Left ventricle myocardium inferior (tissue), 1 donor: ENCODE results near the gene ZNF777. TPM values are rescaled to one million over a fixed set of nuclear protein-coding genes. Genes with fewer than 3 reads are reported as not detected.
"Not testable (repeated sequence)": the region's sequence is repeated elsewhere in the genome, so short reads cannot be mapped to it uniquely, and the experiment has no call there.

Experiments used
- DNase-seq: peaks from one replicate; pipeline ENCODE4 v3.0.0-alpha.2; 2020
- H3K27ac ChIP-seq: fragments of 200-600 bp; replicated peaks from 2 replicates; pipeline ENCODE4 v1.8.0; 2021
- H3K27me3 ChIP-seq: fragments of 200-600 bp; 2 replicates; pipeline ENCODE4 v1.8.0; 2021; ENCODE audit warnings: low read depth
- H3K36me3 ChIP-seq: fragments of 200-600 bp; 2 replicates; pipeline ENCODE4 v1.8.0; 2021
- H3K4me1 ChIP-seq: fragments of 200-600 bp; 2 replicates; pipeline ENCODE4 v1.8.0; 2021
- H3K4me3 ChIP-seq: fragments of 200-600 bp; 2 replicates; pipeline ENCODE4 v1.8.0; 2021; ENCODE audit warnings: mild to moderate bottlenecking, moderate library complexity
- H3K9me3 ChIP-seq: fragments of 200-600 bp; replicated peaks from 2 replicates; pipeline ENCODE4 v1.8.0; 2021
- intact Hi-C: fragments of 100-400 bp; cut with micrococcal nuclease; formaldehyde crosslinking; loops from one replicate; pipeline ENCODE4 v1.11.0; 2022
- total RNA-seq: library from RNA; stranded (reverse); fragmentation: NEBNext Ultra II Directional; extraction: Animal tissue kit (Norgen Biotek cat#: 25700); gene quantifications from one replicate; pipeline ENCODE4 v1.2.1, GENCODE V29; 2021
- TF ChIP-seq, protein P1 (sequence below): fragments of 200-600 bp; IDR thresholded peaks from 2 replicates; pipeline ENCODE4 v1.8.0; 2021; ENCODE audit warnings: antibody characterized with exemption, mild to moderate bottlenecking, borderline replicate concordance
- donor health status: DM: no; HTN: yes; CAD: no; lungs with severe emphysema.

ZNF777 gene
- total RNA-seq, 1 donor from 2014 or later = 7.2 TPM

DNA sequence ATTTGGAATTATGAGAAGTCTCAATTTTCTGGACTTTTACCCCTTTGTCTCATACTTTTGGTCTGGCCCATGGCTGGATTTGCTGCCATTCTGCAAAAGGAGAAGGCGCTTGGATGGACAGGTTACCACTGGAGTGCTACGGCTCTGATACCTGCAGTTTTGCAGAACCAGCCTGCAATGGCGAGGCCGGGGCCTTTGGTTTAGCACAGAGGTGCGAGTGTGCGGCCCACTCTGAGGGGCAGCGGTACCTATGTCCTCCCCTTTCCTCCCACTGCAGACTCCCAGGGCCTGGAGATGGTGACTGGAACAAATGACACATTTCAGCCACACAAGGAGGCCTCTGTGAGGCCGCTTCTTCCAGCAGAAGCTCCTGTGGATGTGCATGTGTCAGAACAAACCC is 11.9 kb downstream of the ZNF777 start:
- intact Hi-C loops = no loop called here
- DNase-seq = no peak
- TF ChIP-seq, protein P1, sequence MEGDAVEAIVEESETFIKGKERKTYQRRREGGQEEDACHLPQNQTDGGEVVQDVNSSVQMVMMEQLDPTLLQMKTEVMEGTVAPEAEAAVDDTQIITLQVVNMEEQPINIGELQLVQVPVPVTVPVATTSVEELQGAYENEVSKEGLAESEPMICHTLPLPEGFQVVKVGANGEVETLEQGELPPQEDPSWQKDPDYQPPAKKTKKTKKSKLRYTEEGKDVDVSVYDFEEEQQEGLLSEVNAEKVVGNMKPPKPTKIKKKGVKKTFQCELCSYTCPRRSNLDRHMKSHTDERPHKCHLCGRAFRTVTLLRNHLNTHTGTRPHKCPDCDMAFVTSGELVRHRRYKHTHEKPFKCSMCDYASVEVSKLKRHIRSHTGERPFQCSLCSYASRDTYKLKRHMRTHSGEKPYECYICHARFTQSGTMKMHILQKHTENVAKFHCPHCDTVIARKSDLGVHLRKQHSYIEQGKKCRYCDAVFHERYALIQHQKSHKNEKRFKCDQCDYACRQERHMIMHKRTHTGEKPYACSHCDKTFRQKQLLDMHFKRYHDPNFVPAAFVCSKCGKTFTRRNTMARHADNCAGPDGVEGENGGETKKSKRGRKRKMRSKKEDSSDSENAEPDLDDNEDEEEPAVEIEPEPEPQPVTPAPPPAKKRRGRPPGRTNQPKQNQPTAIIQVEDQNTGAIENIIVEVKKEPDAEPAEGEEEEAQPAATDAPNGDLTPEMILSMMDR = no peak

DNA sequence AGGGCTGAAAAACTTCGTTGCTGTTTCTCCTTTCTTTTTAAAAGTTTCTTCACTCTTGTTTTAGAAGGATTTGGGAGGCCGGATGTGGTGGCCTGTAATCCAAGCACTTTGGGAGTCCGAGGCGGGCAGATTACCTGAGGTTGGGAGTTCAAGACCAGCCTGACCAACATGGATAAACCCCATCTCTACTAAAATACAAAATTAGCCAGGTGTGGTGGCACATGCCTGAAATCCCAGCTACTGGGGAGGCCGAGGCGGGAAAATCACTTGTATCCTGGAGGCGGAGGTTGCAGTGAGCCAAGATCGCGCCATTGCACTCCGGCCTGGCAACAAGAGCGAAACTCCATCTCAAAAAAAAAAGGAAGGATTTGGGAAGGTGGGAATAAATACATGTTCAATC is 14.8 kb downstream of the ZNF777 start:
- intact Hi-C loops = not testable (repeated sequence)
- peaks cover 78% of the 10 kb centered on the region for H3K36me3 ChIP-seq

More for the DNA sequence above, 11.9 kb downstream of the ZNF777 start:
- Histone ChIP-seq H3K4me1 (no peaks in the 10 kb centered on the region), H3K27me3 (no peaks in the 10 kb centered on the region), H3K4me3 (no peak overlapping the region), H3K9me3 (no peaks in the 10 kb centered on the region), H3K36me3 (peaks cover 90% of the 10 kb centered on the region), H3K27ac (no peak overlapping the region)

DNA sequence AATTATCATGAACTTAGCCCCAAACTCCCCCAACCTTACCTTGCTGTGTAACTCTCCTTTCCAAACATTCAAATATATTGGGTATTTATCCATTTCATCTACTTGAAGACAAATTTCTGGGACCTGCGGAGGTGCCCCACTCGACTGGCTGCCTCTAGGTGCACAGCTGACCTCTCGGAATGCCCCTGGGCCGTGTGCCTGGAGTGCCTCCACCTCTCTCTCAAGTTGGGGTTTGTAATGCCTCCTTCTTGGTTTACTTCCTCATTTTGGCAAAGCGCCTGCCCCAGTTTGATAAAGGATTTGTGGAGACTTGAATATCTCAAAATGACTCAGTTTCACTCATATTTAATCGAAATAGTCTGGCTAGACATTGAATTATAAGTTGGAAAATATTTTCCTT is 16.6 kb downstream of the ZNF777 start:
- Histone ChIP-seq H3K4me3 (no peak overlapping the region), H3K27ac (no peak overlapping the region), H3K4me1 (no peaks in the 10 kb centered on the region), H3K36me3 (peaks cover 60% of the 10 kb centered on the region), H3K27me3 (no peaks in the 10 kb centered on the region), H3K9me3 (no peaks in the 10 kb centered on the region)
- DNase-seq = no peak
- intact Hi-C loops = no loop called here
- TF ChIP-seq, protein P1 = no peak

More for the DNA sequence above, 14.8 kb downstream of the ZNF777 start:
- H3K27ac ChIP-seq, DNase-seq, H3K4me1 ChIP-seq, H3K9me3 ChIP-seq, H3K27me3 ChIP-seq, H3K4me3 ChIP-seq: not testable (repeated sequence)

DNA sequence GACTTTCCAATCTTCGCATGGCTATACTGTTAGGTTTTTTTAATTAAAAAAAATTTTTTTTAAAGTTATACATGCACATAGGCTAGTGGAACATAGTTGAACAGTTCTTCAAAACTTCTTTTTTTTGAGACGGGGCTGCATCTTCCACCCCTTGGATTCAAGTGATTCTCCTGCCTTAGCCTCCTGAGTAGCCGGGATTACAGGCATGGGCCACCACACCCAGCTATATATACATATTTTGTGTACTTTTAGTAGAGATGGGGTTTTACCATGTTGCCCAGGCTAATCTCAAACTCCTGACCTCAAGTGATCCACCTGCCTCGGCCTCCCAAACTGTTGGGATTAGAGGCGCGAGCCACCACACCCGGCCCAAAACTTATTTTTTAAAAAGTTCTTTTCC is 17.3 kb downstream of the ZNF777 start:
- Histone ChIP-seq H3K27me3 (no peaks in the 10 kb centered on the region), H3K4me3 (no peak overlapping the region), H3K27ac (no peak overlapping the region), H3K9me3 (no peaks in the 10 kb centered on the region), H3K4me1 (no peaks in the 10 kb centered on the region), H3K36me3 (peaks cover 53% of the 10 kb centered on the region)
- DNase-seq = no peak
- intact Hi-C loops = no loop called here
- TF ChIP-seq, protein P1 = no peak

DNA sequence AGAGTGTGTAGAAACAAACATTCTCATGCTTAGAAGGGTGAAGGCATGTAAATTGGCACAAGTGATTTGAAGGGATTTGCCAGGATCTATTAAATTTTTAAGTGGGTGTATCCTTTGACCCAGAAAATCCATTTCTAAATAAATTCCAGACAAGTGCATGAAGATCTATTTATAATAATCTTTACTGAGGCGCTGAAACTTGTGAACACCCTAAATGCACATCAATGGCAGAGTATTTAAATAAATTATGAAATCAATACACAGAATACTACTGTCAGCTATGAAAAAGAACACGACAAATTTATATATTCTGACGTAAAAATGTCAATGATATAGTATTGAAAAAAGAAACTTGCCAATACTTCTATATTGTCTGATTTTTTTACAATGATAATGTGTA is 17.9 kb downstream of the ZNF777 start:
- no peaks in the 10 kb centered on the region for H3K9me3 ChIP-seq
- TF ChIP-seq, protein P1 = no peak
- no peak overlapping the region for H3K27ac ChIP-seq
- H3K4me1 ChIP-seq = no peaks in the 10 kb centered on the region
- peaks cover 48% of the 10 kb centered on the region for H3K36me3 ChIP-seq
- no peak for DNase-seq
- H3K4me3 ChIP-seq = no peak overlapping the region
- intact Hi-C loops = no loop called here
- H3K27me3 ChIP-seq = no peaks in the 10 kb centered on the region

DNA sequence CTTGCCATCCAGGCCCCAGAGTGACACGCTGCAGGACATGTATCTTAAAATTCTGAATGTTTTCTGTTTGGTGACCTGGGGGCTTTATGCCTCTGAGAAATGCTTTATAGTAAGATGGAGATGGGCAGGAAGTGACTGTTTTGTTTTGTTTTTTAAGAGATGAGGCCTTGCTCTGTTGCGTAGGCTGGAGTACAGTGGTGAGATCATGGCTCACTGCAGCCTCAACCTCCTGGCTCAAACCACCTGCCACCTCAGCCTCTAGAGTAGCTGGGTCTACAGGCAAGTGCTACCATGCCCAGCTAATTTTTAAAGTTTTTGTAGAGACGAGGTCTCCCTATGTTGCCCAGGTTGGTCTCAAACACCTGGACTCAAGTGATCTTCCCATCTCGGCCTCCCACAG is 20.6 kb downstream of the ZNF777 start:
- intact Hi-C loops = no loop called here
- Histone ChIP-seq H3K36me3 (peaks cover 39% of the 10 kb centered on the region), H3K4me1 (no peaks in the 10 kb centered on the region), H3K27ac (no peak overlapping the region), H3K27me3 (no peaks in the 10 kb centered on the region), H3K4me3 (no peak overlapping the region), H3K9me3 (no peaks in the 10 kb centered on the region)
- TF ChIP-seq, protein P1 = no peak
- no peak for DNase-seq
